Activated CD8-positive, alpha-beta memory T cell treated with anti-CD3 and anti-CD28 coated beads for 1 hour (primary cell): ENCODE data around the gene CACNA1A.
"Not testable (repeated sequence)": the region's sequence is repeated elsewhere in the genome, so short reads cannot be mapped to it uniquely, and the experiment has no call there.

Experiments
- DNase-seq, 2 donors: peaks; one replicate each; pipeline ENCODE4 v3.0.0-alpha.2; 2020; ENCODE audit warnings: low read depth in 1 of 2; ENCODE audit errors: extremely low read depth in 1 of 2

CACNA1A gene

DNA sequence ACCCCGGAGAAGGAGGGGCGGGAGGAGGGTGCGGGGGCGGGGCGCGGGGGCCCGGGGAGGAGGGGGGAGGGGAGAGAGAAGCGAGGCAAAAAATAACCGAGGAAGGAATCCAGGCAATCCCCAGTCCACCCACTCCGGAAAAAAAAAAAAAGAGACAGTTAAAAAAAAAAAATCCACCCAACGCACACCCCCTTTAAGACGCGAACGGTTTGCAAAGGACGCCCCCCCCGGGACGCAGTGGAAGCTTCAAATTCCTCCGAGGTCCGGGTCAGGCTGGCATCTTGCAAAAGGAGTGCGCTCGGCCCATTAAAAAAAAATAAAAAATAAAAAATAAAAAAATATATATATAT lies at the start of gene CACNA1A:
TSS of gene CACNA1A (minus strand) at position 9 of the 350 bp plus-strand sequence. CDS start 255 bp downstream, outside the sequence.
- no peak for DNase-seq

DNA sequence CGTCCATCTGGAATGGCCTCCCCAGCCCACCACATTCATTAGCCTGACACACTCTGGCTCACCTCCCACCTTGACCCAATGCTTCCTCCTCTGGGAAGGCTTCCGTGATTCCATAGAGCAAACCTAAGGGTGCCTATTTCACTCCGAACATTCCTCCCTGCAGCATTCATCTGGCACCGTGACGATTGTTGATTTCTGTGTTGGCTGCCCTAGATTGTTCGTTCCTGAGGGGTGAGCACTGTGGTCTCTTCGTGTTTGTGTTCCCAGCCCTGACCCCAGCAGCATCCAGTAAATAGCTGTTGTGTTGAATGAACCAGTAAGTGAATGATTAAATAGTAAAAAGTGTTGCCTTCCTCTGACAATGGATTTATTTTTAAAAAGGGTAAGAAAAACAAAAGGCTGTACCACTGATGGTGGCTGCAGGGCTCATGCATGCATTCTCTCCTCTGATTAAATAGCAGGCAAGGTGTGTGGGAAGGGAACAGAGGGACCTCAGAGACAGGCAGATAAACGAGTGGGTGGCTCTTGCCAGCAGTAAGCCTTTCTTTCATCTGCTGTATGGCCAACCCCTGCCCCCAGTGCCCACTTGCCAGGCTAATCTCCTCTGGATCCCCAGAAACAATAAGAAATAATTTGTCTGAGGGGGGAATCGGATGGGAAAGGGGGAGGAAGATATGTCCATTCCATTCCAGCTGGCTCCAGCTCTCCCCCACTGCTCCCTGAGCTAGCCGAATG lies 48.4 kb upstream of the CACNA1A start:
- no peak for DNase-seq

- no peak for DNase-seq
Observed at GRCh38 chr19:13553880-13554400, 47.7 kb upstream of the CACNA1A start.

DNA sequence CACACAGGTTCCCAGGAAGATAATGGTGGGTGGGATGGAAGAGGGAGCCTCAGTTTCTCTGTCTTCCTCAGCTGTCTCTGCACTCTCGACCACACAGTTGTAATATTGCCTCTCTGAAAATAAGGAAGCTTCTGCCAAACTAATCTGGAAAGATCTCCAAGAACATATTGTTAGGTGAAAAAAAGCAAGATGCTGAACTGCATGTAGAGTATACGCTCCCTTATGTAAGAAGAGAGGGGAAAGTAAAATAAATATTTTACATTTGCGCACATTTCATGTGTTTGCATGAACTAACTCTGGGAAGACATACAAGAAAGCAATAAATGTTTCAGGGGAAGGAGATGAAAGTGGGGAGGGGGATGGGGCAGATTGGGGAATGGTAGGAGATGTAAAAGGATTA lies 41.9 kb upstream of the CACNA1A start:
- no peak for DNase-seq

- no peak for DNase-seq
Observed at GRCh38 chr19:13547102-13547501, 40.8 kb upstream of the CACNA1A start.

DNA sequence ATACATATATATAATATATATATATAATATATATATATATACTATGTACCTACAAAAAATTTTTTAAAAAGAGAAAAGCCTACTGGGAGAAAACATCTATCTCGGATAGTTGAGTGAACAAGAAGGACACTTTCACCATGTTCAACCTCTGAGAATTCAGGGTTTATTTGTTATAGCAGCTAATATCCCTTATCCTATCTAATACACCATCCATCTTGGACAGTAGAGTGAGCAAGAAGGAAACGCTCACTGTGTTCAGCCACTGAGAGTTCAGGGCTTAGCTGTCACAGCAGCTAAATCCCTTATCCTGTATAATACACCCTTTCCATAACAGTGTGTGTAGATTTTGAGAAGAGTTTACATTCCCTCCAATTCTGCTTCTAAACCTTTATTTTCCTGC lies 38.1 kb upstream of the CACNA1A start:
- DNase-seq = no peak

GRCh38 chr19:13541554-13541953 lies 35.3 kb upstream of the CACNA1A start:
- DNase-seq = no peak

DNA sequence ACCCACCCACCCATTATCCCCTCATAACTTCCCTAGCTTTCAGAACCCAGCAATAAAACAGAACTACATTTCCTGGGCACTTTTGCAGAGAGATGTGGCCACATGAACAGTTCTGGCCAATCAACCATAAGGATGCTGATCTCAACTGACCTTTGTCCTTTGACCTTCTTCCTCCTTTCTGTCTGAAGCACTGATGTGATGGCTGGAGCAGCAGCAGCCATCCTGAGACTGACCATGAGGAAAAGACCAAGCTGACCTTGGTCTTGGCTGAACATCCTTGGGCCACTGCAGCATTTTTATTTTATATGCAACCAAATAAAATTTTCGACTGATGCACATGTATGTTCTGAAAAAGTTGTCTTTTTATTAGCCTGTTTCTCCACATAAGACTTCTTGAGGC lies 33.1 kb upstream of the CACNA1A start:
- no peak for DNase-seq

- DNase-seq = no peak
Observed at GRCh38 chr19:13538601-13539253, 32.4 kb upstream of the CACNA1A start.

- no peak for DNase-seq
Observed at GRCh38 chr19:13537454-13537853, 31.2 kb upstream of the CACNA1A start.

- no peak for DNase-seq
Observed at GRCh38 chr19:13530720-13531119, 24.4 kb upstream of the CACNA1A start.

DNA sequence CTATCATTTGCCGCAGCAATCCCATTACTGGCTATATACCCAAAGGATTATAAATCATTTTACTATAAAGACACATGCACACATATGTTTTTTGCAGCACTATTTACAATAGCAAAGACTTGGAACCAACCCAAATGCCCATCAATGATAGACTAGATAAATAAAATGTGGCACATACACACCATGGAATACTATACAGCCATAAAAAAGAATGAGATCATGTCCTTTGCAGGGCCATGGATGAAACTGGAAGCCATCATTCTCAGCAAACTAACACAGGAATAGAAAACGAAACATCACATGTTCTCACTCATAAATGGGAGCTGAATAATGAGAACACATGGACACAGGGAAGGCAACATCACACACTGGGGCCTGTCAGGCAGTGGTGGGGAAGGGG lies 23.4 kb upstream of the CACNA1A start:
- not testable (repeated sequence) for DNase-seq

DNA sequence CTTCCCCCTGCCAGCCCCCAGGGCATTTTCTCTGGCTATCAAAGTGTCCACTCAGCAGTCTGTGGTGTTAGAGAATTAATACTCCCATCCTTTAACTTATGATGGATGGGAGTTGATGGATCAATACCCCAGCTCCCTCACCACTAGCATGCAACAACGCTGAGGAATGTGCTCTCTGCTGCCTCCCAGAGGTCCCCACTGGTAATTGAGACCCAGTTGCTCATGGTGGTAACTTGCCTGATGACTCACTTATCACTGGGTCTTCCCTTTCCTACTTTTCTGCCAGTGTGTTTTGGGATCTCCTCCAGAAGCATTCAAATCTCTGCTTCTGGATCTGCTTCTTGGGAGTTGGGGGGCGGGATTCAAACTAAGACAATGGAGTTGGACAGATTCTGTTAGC lies 20.3 kb upstream of the CACNA1A start:
- DNase-seq = no peak

DNA sequence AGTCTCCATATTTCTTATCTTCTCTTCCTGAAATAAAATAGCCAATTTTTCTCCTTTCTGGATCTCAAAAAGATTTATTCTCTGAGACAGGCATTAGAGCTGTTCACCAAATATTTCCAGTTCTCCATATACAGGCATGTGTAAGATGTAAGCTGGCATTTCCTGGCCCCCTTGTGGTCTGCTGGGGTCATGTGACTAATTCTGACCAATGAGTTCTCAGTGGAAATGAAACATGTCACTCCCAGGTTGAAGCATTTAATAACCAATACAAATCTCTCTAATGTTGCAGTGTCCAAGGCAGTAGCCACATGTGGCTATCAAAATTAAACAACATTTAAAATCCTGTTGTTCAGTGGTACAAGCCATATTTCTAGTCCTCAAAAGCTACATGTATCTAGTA lies 14.8 kb upstream of the CACNA1A start:
- DNase-seq = no peak

GRCh38 chr19:13511947-13512346 lies 5.7 kb upstream of the CACNA1A start:
- DNase-seq = no peak

DNA sequence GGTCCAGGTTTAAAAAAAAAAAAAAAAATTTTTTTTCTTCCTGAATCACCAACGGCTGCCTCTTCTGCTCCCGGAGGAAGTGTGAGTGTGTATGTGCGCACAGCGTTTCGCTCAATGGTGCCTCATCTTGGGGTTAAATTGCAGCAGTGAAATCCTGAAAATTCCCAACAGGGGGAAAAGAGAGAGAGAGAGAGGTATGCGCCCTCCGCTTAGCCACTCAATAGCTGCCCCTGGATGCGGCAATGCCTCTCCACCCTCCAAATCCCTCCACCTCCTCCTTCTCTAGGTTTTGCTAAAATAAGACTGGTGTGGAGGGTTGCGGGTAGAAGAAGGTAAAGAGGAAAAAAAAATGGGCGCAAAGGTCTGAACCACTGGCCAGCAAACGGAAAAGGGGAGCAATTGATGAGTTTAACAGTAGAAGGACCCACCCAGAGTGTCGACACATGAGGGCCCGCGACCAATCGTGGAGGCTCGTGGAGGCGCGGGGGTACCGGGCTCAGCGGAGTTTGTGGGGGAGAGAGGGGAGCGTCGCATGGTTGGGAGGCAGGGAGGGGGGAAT lies 853 bp upstream of the CACNA1A start:
- no peak for DNase-seq

DNA sequence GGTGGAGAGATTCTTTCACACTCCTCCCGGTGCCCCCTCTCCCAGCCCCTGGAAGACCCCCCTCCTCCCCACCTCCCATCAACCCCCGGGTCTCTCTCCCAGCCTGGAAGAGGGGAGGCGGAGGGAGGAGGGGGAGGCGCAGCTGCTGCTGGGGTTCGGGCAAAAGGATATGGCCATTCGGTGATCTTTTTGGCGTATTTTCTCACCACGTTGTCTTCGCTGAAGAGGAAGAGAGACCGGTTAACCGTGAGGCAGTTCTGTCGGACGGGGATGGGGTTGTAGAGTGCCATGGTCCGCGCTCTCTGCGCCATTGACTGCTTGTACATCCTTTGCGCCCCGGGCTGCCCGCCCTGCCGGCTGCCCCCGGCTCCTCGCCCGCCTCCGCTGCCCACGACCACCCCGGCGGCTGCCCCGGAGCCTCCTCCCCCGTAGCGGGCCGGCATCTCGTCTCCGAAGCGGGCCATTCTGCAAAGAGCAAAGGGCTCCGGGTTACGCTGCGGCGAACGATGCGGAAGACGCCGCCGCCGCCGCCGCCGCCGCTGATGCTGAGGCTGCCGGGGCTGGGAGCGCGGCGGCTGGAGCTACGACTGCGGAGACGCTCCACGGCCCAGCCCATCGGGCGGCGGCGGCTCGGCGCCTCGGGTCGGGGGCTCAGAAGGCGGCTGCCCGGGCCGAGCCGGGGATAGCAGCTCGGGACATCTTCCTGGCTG lies 363 bp downstream of the CACNA1A start:
- no peak for DNase-seq

GRCh38 chr19:13505164-13505695 lies 1.0 kb downstream of the CACNA1A start:
- no peak for DNase-seq

- DNase-seq = no peak
Observed at GRCh38 chr19:13503570-13504235, 2.6 kb downstream of the CACNA1A start.

DNA sequence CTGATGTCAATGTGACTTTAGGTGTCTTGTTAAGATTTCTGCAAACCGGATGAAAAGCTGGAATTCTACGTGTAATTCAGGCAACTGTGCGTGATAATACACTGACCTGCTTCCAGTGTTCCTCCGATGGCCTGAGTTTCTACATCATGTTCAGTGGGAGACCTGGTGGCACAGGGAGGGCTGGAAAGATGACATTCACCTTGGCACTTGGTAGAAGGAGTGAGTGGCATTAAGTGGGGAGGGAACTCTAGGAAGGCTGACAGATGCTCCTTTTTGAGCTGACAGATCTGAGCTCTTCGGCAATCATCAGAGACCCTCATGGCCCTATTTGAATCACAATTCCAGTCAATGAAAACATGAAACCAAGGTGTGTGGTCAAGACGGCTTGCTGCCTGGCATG lies 4.0 kb downstream of the CACNA1A start:
- no peak for DNase-seq

- no peak for DNase-seq
Observed at GRCh38 chr19:13499692-13500091, 6.6 kb downstream of the CACNA1A start.
